ENCODE measurements around the gene SCRN3.

DNA sequence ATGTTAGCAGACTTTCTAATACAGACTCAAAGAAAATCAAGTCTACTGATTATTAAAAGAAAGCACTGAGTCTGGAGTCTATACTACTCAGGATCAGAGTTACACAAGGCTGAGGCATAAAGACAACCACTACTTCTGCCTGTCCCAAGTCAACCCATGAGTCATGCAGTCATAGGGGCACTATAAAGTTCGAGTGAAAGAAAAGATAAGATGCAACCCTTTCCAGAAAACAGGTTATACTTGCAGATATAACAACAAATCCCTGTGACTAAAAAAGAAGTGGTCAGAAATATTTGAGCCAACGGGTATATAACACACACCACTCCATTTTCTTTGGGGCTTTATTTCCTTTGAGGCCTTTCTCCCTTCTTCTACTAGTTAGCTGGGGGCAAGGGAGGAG, 18.6 kb upstream of the SCRN3 start:
- TF ChIP-seq TAF1 (IDR thresholded peaks at IDR 0.05; ENCODE audit: low read depth), result no peak
- no peak for TF ChIP-seq TCF12 (IDR thresholded peaks at IDR 0.05; ENCODE audit: low read depth)
- TF ChIP-seq, protein P1, sequence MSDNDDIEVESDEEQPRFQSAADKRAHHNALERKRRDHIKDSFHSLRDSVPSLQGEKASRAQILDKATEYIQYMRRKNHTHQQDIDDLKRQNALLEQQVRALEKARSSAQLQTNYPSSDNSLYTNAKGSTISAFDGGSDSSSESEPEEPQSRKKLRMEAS (IDR thresholded peaks at IDR 0.05), result no peak
